Calu3 (cell line): ENCODE measurements around the gene APH1B. TPM values are rescaled to one million over a fixed set of nuclear protein-coding genes. Genes with fewer than 3 reads are reported as not detected.

Source experiments
- BruUV-seq: library from RNA; stranded (reverse); fragments of 400-500 nt; replicated peaks from 2 replicates; lab custom pipeline; 2021; lab: Mats Ljungman, UMichigan
- CTCF ChIA-PET: fragments of 300-600 bp; sonication (Branson Sonifier 250); formaldehyde crosslinking; loops from one replicate; lab custom pipeline; 2022; ENCODE audit warnings: antibody characterized with exemption; lab: Charles Lee
- DNase-seq: peaks from one replicate; pipeline ENCODE4 v3.0.0; 2022
- H3K27ac Mint-ChIP-seq: one replicate; pipeline ENCODE4 v1.8.0; 2022; ENCODE audit warnings: mixed read lengths; ENCODE audit not compliant: unreplicated experiment
- H3K27me3 Mint-ChIP-seq: one replicate; pipeline ENCODE4 v1.8.0; 2022; ENCODE audit warnings: mixed read lengths; ENCODE audit not compliant: unreplicated experiment
- H3K36me3 Mint-ChIP-seq: one replicate; pipeline ENCODE4 v1.8.0; 2022; ENCODE audit warnings: mild to moderate bottlenecking, moderate library complexity, mixed read lengths; ENCODE audit not compliant: insufficient read depth, unreplicated experiment
- H3K4me1 Mint-ChIP-seq: one replicate; pipeline ENCODE4 v1.8.0; 2022; ENCODE audit warnings: mild to moderate bottlenecking, low read depth, mixed read lengths; ENCODE audit not compliant: unreplicated experiment
- H3K4me3 Mint-ChIP-seq: one replicate; pipeline ENCODE4 v1.8.0; 2022; ENCODE audit warnings: mild to moderate bottlenecking, low read depth, moderate library complexity, mixed read lengths; ENCODE audit not compliant: unreplicated experiment
- H3K9me3 Mint-ChIP-seq: one replicate; pipeline ENCODE4 v1.8.0; 2022; ENCODE audit warnings: low read depth, mixed read lengths; ENCODE audit not compliant: unreplicated experiment
- intact Hi-C: fragments of 100-400 bp; cut with micrococcal nuclease; formaldehyde crosslinking; loops from one replicate; pipeline ENCODE4 v1.10.0; 2022; ENCODE audit not compliant: unreplicated experiment
- total RNA-seq: library from RNA; stranded (reverse); gene quantifications from 2 replicates; pipeline ENCODE4 v1.2.3, GENCODE V29; 2022
- TF ChIP-seq, protein P1 (sequence below): fragments of 200-600 bp; IDR thresholded peaks from one replicate; pipeline ENCODE4 v1.8.0; 2022; ENCODE audit warnings: antibody characterized with exemption; ENCODE audit not compliant: unreplicated experiment

APH1B gene
- total RNA-seq, 1 experiment from 2014 or later: 11.4 TPM

DNA sequence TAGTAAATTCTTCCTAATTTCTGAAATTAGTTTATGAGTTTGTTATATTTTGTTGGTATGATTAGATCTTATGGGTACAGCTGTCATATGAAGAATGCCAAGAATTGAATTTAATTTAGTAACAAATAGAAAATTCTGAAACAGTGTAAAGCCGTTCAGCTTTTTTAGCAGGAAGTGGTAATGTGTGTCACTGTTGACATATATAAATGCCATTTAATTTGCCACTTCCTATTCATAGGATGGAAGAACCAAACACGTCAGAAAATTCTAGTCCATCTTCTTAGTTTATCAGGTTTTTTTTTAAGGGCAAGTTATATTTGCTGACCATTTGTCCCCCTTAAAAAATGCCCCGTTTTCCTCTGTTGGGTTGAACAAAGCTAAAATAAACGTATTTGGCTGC is 45.0 kb upstream of the APH1B start:
- BruUV-seq: no TSS peak
- no peak overlapping the region for H3K4me3 Mint-ChIP-seq
- TF ChIP-seq, protein P1, sequence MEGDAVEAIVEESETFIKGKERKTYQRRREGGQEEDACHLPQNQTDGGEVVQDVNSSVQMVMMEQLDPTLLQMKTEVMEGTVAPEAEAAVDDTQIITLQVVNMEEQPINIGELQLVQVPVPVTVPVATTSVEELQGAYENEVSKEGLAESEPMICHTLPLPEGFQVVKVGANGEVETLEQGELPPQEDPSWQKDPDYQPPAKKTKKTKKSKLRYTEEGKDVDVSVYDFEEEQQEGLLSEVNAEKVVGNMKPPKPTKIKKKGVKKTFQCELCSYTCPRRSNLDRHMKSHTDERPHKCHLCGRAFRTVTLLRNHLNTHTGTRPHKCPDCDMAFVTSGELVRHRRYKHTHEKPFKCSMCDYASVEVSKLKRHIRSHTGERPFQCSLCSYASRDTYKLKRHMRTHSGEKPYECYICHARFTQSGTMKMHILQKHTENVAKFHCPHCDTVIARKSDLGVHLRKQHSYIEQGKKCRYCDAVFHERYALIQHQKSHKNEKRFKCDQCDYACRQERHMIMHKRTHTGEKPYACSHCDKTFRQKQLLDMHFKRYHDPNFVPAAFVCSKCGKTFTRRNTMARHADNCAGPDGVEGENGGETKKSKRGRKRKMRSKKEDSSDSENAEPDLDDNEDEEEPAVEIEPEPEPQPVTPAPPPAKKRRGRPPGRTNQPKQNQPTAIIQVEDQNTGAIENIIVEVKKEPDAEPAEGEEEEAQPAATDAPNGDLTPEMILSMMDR: no peak
- intact Hi-C loops: no loop called here
- no peaks in the 10 kb centered on the region for H3K27me3 Mint-ChIP-seq
- H3K9me3 Mint-ChIP-seq: no peaks in the 10 kb centered on the region
- no peak for DNase-seq
- no peak overlapping the region for H3K27ac Mint-ChIP-seq
- CTCF ChIA-PET: interaction anchor here (0.6 kb wide), 1 partner anchor 192 kb away, joined by 4 read pairs; no protein-coding TSS in a partner anchor
- H3K36me3 Mint-ChIP-seq: peaks cover 5% of the 10 kb centered on the region
- H3K4me1 Mint-ChIP-seq: peaks cover 26% of the 10 kb centered on the region

DNA sequence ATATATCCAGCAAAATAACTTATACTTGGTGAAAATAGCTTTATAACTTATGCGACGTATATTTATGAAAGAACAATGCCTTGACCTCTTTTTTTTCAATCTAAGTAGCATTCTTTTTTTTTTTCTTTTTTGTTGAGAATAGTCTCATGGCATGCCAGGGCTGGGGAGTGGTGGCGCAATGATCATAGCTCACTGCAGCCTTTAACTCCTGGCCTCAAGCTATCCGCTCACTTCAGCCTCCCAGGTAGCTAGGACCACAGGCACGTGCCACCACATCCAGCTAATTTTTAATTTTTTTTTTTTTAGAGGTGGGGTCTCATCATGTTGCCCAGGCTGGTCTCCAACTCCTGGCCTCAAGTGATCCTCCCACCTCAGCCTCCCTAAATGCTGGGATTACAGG is 44.5 kb upstream of the APH1B start:
- Mint-ChIP-seq H3K4me3 (no peak overlapping the region), H3K36me3 (peaks cover 5% of the 10 kb centered on the region), H3K27ac (no peak overlapping the region), H3K9me3 (peaks cover 3% of the 10 kb centered on the region), H3K27me3 (no peaks in the 10 kb centered on the region), H3K4me1 (peaks cover 21% of the 10 kb centered on the region)
- TF ChIP-seq, protein P1: no peak
- CTCF ChIA-PET: interaction anchor here (0.6 kb wide), 3 partner anchors 18 to 1161 kb away, joined by 3 to 5 read pairs (median 4); no protein-coding TSS in a partner anchor
- intact Hi-C loops: no loop called here
- no peak for DNase-seq
- no TSS peak for BruUV-seq

DNA sequence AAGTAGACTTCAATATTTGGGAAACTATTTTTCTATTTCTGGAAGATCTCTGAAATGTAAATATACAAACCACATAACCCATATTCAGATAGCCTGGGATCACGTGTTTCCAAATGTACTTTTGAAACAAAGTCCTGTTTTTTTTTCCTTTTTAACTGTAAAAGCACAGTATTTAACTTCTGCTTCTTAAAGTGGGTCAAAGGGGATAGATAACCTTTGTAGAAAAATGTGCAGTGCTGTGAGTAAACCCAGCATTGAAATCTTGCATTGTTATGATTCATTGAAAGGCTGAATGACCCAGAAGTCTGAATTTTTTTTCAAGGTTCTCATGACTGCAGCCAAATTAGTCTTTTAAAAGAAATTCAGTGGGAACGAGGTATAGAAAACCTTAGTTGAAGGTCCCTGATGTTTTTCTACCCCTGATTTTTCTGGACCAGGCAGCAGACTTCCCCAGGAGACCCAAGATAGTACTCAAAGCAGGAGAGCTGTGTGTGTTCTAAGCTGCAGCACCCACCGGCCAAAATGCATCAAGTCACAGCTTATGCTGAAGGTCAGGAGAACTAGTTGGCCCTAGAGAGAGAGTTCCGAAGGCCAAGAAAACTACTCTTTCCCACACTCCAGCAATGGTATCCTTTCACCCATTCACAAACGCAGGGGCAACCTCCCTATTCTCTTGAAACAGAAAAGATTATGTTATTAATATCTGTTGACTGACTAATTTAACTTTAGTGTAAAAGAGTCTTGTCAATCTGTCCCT is 43.6 kb upstream of the APH1B start:
- no TSS peak for BruUV-seq
- no peaks in the 10 kb centered on the region for H3K27me3 Mint-ChIP-seq
- peaks cover 3% of the 10 kb centered on the region for H3K9me3 Mint-ChIP-seq
- H3K27ac Mint-ChIP-seq: peak overlapping the region; percentile 36
- intact Hi-C loops: no loop called here
- TF ChIP-seq, protein P1: no peak
- CTCF ChIA-PET: interaction anchor here (0.9 kb wide), 1 partner anchor 12 kb away, joined by 3 read pairs; no protein-coding TSS in a partner anchor
- peak overlapping the region; percentile 41 for H3K4me3 Mint-ChIP-seq
- peaks cover 5% of the 10 kb centered on the region for H3K36me3 Mint-ChIP-seq
- peaks cover 17% of the 10 kb centered on the region for H3K4me1 Mint-ChIP-seq
- no peak for DNase-seq

DNA sequence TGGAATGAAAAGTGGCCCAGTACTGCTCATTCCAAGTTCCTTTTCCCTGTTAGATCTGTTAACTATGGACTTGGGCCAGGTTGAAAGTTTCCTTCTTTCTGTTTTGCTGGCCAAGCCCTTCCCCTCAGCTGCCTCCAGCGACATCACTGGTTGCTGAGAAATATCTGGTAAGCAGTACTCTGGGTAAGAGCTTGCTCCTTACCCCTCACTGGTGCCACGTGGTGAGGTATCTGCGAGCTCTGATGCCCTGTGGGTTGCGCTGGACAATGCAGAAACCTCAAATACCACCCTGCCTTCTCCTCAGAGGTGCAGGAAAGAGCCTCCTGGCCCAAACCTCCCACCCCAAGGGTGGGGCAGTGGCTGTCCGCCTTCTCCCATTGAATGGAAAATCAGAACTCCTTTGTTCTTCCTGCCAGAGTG is 42.9 kb upstream of the APH1B start:
- CTCF ChIA-PET: interaction anchor here (0.9 kb wide), 1 partner anchor 13 kb away, joined by 3 read pairs; no protein-coding TSS in a partner anchor
- no TSS peak for BruUV-seq
- Mint-ChIP-seq H3K4me1 (peaks cover 17% of the 10 kb centered on the region), H3K36me3 (peaks cover 5% of the 10 kb centered on the region), H3K27ac (peak overlapping the region; percentile 36), H3K9me3 (peaks cover 3% of the 10 kb centered on the region), H3K4me3 (peak overlapping the region; percentile 41), H3K27me3 (no peaks in the 10 kb centered on the region)
- peak; percentile 30 for DNase-seq
- TF ChIP-seq, protein P1: no peak
- intact Hi-C loops: no loop called here
